ENCODE results near the gene ORMDL3.
A peak's percentile ranks its signal among the peaks of the same experiment; 100 is the strongest.

ORMDL3 gene

DNA sequence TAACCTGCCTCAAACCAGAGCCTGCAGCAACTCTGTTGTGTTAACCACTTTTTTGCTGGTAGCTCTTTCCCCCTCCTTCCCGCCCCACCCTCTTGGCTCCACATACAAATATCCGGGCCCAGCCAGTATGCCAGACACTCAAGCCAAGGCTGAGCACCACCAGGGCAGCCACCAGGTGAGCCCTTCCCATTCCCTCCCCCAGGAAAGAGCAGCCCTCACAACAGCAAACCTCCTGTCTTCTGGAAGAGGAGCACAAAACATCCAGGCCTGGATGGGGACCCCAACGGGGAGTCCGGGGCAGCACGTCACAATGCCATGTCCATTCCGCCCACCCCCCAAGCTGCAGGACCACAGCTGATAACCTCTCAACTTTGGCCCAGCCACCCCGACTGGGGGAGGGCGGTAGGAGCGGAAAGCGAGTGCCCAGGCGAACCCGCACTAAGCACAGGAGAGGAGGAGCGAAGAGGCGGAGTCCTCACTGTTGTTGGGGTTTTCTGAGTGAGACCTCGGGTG is 757 bp downstream of the ORMDL3 start:
- POLR2A ChIA-PET (ENCODE audit: low non-redundant PET): no interaction called here
- peak; percentile 43 for DNase-seq (ENCODE audit: low spot score)
- CTCF ChIA-PET: interaction anchor here (0.6 to 0.8 kb wide), 3 partner anchors 204 to 690 kb away, joined by 3 to 4 read pairs (median 3); no protein-coding TSS in a partner anchor

GRCh38 chr17:39926135-39926587 is 1.2 kb downstream of the ORMDL3 start:
- TF ChIP-seq CTCF (conservative IDR thresholded peaks at IDR 0.05; ENCODE audit: low read depth): no peak
- H3K27ac ChIP-seq: peak overlapping the region; percentile 85
- ChIA-PET POLR2A (ENCODE audit: low non-redundant PET) (no interaction called here), CTCF (interaction anchor here (0.6 to 1.2 kb wide), 3 partner anchors 11 to 690 kb away, joined by 3 to 4 read pairs (median 4); no protein-coding TSS in a partner anchor)
- no peak for DNase-seq (ENCODE audit: low spot score)

More for the DNA sequence above, 757 bp downstream of the ORMDL3 start:
- H3K27ac ChIP-seq: peak overlapping the region; percentile 85
- TF ChIP-seq CTCF (conservative IDR thresholded peaks at IDR 0.05; ENCODE audit: low read depth): no peak

- TF ChIP-seq CTCF (conservative IDR thresholded peaks at IDR 0.05; ENCODE audit: low read depth): no peak
- CTCF ChIA-PET: interaction anchor here (1.2 kb wide), 1 partner anchor 10 kb away, joined by 4 read pairs; no protein-coding TSS in a partner anchor
- peak overlapping the region; percentile 85 for H3K27ac ChIP-seq
- POLR2A ChIA-PET (ENCODE audit: low non-redundant PET): no interaction called here
- no peak for DNase-seq (ENCODE audit: low spot score)
These were observed 1.9 kb downstream of the ORMDL3 start for GRCh38 chr17:39925282-39926134.

GRCh38 chr17:39924691-39925055 is 2.7 kb downstream of the ORMDL3 start:
- no peak for DNase-seq (ENCODE audit: low spot score)
- no peak for TF ChIP-seq CTCF (conservative IDR thresholded peaks at IDR 0.05; ENCODE audit: low read depth)
- ChIA-PET POLR2A (ENCODE audit: low non-redundant PET) (interaction anchor here (0.6 kb wide), 1 partner anchor 16 kb away, joined by 15 read pairs; no protein-coding TSS in a partner anchor), CTCF (interaction anchor here (1.0 kb wide), 1 partner anchor 148 kb away, joined by 5 read pairs; no protein-coding TSS in a partner anchor)
- peak overlapping the region; percentile 24; the same call in 1 of the 2 replicates for H3K27ac ChIP-seq

DNA sequence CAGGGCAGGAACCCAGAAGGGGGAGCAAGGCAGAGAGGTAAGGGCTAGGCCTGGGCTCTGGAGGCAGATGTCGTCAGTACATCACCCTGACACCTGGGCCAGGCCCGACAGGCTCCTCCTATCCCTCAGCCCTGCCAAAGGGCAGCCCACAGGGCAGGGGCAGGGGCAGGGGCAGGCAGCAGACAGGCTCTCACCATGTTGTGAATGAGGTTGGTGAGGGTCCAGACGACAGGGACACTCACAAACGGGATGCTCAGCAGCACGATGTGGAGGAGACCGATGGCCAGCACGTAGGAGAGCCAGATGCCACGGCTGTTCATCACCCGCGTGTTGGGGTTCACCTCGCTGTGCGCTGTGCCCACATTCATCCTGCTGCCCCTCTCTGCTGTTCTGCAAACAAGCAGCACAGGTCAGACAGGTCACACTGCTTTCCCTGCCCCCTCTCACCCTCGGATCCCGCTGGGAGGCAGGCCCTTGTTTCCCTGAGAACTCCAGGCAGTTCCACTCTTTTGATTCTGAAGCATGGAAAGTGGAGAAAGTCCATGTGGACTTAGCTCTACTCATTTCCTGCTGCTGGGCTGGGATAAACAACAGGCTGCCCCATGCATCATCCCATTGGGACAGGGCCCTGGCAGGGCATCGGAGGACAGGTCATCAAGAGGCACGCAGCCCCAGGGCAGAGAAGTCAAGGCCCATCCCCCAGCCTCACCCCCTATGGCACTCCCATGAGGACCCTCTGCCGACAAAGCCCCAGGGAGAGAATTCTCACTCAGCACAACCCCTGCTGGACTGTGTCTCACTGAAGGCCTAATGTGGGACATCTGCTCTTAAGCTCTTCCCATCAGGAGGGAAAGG is 3.3 kb downstream of the ORMDL3 start:
- TF ChIP-seq CTCF (conservative IDR thresholded peaks at IDR 0.05; ENCODE audit: low read depth): no peak
- ChIA-PET POLR2A (ENCODE audit: low non-redundant PET) (interaction anchor here (0.6 kb wide), 1 partner anchor 16 kb away, joined by 15 read pairs; no protein-coding TSS in a partner anchor), CTCF (interaction anchor here (1.0 kb wide), 1 partner anchor 148 kb away, joined by 5 read pairs; no protein-coding TSS in a partner anchor)
- peak overlapping the region; percentile 24; the same call in 1 of the 2 replicates for H3K27ac ChIP-seq
- no peak for DNase-seq (ENCODE audit: low spot score)

- DNase-seq (ENCODE audit: low spot score): no peak
- ChIA-PET CTCF (interaction anchor here (0.6 kb wide), 1 partner anchor 50 kb away, joined by 5 read pairs; no protein-coding TSS in a partner anchor), POLR2A (ENCODE audit: low non-redundant PET) (no interaction called here)
- no peak overlapping the region for H3K27ac ChIP-seq
- no peak for TF ChIP-seq CTCF (conservative IDR thresholded peaks at IDR 0.05; ENCODE audit: low read depth)
These were observed 4.2 kb downstream of the ORMDL3 start for GRCh38 chr17:39923230-39923629.
